ENCODE data around the gene SH2B3. TPM values are rescaled to one million over a fixed set of nuclear protein-coding genes. Genes with fewer than 3 reads are reported as not detected.

The SH2B3 gene
- total and polyA plus RNA-seq, 2 of the 13 experiments (the other 11 are each of a cell fraction or from before 2014, with no cell fraction given): 6.8 to 6.9 TPM

GRCh38 chr12:111406474-111407376 lies 1.0 kb downstream of the SH2B3 start (continued):
- TF ChIP-seq ZBTB7A (CRISPR knock-in tag; IDR thresholded peaks at IDR 0.05): peak; percentile 54; the same call in 1 of the 2 replicates
- 0 out of 2 replicates have a peak, but pooled peaks have one; percentile 49 for TF ChIP-seq ZNF891 (CRISPR knock-in tag; IDR thresholded peaks at IDR 0.05)
- no peak for TF ChIP-seq ZNF18 (CRISPR knock-in tag; IDR thresholded peaks at IDR 0.05; ENCODE audit: insufficient replicate concordance)
- TF ChIP-seq ZNF687 (CRISPR knock-in tag; IDR thresholded peaks at IDR 0.05): peak; percentile 6; the same call in 1 of the 2 replicates
- peak; percentile 52; the same call in 1 of the 2 replicates for TF ChIP-seq AKAP8 (CRISPR knock-in tag; IDR thresholded peaks at IDR 0.05)
- TF ChIP-seq NFKB2 (CRISPR knock-in tag; IDR thresholded peaks at IDR 0.05; ENCODE audit: borderline replicate concordance): 0 out of 2 replicates have a peak, but pooled peaks have one; percentile 39
- TF ChIP-seq GPBP1L1 (CRISPR knock-in tag; IDR thresholded peaks at IDR 0.05): no peak
- TF ChIP-seq ZNF543 (CRISPR knock-in tag; IDR thresholded peaks at IDR 0.05): no peak
- no peak for TF ChIP-seq PBX2 (CRISPR knock-in tag; IDR thresholded peaks at IDR 0.05)
- TF ChIP-seq ZNF430 (CRISPR knock-in tag; IDR thresholded peaks at IDR 0.05): 0 out of 2 replicates have a peak, but pooled peaks have one; percentile 53
- no peak for TF ChIP-seq DZIP1 (CRISPR knock-in tag; IDR thresholded peaks at IDR 0.05)
- no peak for TF ChIP-seq MEF2D (CRISPR knock-in tag; IDR thresholded peaks at IDR 0.05)

Measured in HepG2 (cell line).